ENCODE data around the gene HMGCR.

The HMGCR gene

DNA sequence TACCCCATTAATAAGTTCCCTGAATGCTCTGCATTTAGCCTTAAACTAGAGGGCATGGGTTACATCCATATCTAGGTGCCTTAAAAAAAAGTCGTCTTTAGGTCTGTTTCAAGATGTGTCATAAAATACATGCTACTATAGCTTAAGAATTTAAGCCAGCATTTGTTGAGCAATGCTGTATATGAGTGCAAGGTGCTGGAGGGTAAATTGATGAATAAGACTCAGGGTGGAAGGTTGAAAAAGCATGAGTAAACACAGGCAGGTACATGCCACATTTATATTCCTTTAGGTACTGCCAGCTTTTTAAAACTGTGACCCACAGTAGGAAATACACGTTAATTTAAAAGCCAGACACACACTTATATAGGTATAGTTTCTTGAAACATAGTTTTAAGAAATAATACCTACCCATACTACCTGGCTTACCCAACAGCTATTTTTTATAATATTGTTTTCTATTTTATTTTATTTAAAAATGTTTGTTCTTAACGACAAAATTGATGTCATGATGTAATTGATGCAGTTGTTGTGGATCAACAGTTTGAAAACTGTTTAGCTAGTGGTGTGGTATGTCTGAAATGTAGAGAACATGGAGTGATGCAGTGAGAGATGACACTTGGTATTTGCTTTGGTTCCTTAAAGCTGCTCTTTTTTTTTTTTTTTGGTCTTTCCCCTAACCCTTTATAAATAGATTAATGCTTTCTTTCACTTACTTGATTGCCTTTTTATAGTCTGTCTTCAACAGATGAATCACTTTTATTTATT is 3.9 kb downstream of the HMGCR start:
- no peak for DNase-seq (ENCODE audit: low read depth in 2 of 3, low spot score in 2 of 3)

- DNase-seq (ENCODE audit: low read depth in 2 of 3, low spot score in 2 of 3) = no peak
Observed at GRCh38 chr5:75341934-75342333, 4.9 kb downstream of the HMGCR start.

- no peak for DNase-seq (ENCODE audit: low read depth in 2 of 3, low spot score in 2 of 3)
Observed at GRCh38 chr5:75342836-75343235, 5.8 kb downstream of the HMGCR start.

DNA sequence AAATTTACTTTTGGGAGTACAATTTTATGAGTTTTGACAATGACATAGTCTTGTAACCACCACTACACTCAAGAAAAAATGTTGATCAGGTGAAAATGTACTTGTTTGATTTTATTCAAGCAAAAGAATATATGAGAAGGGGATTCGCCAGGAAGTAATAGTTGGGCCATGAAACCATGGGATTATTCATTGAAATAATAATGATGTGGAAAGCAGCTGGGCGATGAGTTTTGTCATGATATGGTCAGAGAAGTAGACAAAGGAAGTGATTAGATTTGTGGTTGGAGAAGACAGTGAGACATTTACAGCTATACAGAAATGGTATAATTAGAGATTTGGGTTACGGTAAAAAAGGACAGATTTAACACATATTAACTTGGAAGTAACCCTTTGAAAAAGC is 11.2 kb downstream of the HMGCR start:
- DNase-seq (ENCODE audit: low read depth in 2 of 3, low spot score in 2 of 3) = no peak

DNA sequence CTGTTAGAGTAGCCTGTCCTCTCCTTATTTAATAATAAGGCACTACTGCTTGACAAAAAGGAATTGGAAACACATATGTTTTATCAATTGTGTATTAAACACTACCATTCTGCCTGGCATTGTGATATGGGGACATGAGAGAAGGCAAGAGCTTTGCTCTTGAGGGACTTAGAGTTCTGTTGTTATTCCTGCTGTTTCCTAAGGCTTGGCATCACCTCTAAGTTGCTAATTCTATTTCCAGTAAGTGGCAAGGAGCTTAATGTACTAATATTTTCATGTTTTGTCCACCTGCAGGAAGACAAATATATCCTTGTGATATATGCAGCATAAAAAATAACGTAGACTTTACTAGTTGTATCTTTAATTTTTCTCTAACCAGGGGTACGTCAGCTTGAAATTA is 12.6 kb downstream of the HMGCR start:
- no peak for DNase-seq (ENCODE audit: low read depth in 2 of 3, low spot score in 2 of 3)

GRCh38 chr5:75351139-75351926 is 14.3 kb downstream of the HMGCR start:
- DNase-seq (ENCODE audit: low read depth in 2 of 3, low spot score in 2 of 3) = no peak

DNA sequence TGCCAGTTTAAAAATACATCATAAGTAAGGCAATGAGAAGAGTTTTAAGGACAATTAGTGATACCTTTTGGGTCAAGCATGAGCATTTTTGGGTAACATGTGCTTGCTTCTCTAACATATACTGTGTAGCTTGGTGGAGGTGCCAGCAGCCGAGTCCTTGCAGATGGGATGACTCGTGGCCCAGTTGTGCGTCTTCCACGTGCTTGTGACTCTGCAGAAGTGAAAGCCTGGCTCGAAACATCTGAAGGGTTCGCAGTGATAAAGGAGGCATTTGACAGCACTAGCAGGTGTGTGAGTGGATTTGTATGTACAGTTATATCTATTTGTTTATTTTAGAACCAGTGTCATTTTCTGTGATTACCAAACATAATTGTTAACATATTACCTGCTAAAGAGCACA is 18.2 kb downstream of the HMGCR start:
- DNase-seq (ENCODE audit: low read depth in 2 of 3, low spot score in 2 of 3) = no peak

DNA sequence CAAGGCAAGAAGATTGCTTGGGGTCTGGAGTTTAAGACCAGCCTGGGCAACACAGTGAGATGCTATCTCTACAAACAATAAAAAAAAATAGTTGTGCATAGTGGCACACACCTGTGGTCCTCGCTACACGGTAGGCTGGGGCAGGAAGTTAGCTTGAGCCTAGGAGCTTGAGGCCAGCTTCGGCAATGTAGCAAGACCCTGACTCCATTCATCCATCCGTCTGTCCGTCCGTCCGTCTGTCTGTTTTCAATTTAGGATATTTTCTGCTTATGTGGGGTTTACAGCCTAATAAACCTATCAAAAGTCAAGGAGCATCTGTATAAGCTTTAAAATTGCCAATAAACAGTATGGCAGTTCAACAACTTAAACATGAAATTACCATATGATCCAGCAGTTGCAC is 19.7 kb downstream of the HMGCR start:
- DNase-seq (ENCODE audit: low read depth in 2 of 3, low spot score in 2 of 3) = no peak

GRCh38 chr5:75358117-75358516 is 21.1 kb downstream of the HMGCR start:
- no peak for DNase-seq (ENCODE audit: low read depth in 2 of 3, low spot score in 2 of 3)

GRCh38 chr5:75361310-75361709 is 24.3 kb downstream of the HMGCR start:
- no peak for DNase-seq (ENCODE audit: low read depth in 2 of 3, low spot score in 2 of 3)

DNA sequence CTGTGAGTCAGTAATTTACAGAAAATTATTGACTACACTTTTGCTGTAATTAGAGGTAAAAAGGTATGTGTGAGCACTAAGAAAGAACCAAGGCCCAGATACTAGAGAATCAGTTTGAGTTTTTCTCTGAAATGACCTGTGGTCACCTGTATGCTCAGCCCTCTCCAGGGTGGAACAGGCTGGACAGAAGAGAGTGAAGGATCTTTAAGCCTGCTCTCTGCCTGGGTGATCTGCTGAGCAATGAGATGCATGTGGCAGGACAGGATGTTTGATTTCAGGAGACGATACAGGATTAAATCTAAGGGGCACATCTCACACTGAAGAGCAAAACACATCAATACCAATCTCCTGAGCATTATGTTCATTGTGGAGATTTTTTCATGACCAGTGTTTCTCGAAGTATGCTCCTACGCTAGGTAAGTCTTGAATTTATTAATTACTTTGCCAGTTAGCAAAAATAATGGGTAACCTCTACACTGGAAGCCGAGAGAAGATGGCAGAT is 25.5 kb downstream of the HMGCR start:
- DNase-seq (ENCODE audit: low read depth in 2 of 3, low spot score in 2 of 3) = no peak

DNA sequence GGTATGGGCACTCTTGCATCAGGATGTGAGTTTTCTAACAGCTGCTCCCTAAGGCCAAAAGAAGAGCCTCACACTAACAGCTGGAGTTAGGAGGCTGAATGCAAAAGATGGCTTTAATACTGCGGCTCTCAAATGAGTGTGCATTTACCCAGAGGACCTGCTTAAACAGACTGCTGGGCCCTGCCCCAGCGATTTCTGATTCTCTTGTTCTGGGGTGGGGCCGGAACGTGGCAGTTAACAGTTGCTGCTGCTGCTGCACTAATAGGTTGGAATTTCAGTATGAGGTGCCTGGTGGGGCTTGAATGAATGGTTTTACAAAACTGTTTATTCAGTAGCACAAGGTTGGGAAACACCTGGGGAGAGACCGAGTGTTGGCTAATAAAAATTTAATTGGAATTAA is 26.1 kb downstream of the HMGCR start:
- DNase-seq (ENCODE audit: low read depth in 2 of 3, low spot score in 2 of 3) = no peak

GRCh38 chr5:75363726-75364495 is 26.9 kb downstream of the HMGCR start:
- no peak for DNase-seq (ENCODE audit: low read depth in 2 of 3, low spot score in 2 of 3)

DNA sequence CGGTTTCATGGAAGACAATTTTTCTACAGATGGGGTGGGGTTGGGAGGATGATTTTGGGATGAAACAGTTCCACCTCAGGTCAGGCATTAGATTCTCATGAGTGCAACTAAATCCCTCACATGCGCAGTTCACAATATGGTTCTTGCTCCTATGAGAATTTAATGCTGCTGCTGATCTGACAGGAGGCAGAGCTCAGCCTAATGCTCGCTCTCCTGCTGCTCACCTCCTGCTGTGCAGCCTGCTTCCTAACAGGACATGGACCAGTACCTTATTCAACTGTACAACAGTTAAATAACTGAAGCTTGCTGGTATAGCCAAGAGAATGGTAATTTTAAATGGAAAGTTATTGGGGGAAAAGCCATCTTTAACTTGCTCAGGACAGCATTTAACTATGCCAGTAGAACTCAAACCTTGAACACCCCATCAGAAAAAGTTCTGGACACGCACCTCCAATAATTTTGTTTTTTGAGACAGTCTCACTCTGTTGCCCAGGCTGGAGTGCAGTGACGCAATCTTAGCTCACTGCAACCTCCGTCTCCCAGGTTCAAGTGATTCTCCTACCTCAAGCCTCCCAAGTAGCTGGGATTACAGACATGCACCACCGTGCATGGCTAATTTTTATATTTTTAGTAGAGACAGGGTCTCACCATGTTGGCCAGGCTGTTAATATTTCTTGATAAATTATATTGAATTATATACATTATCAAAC is 27.7 kb downstream of the HMGCR start:
- DNase-seq (ENCODE audit: low read depth in 2 of 3, low spot score in 2 of 3) = no peak

DNA sequence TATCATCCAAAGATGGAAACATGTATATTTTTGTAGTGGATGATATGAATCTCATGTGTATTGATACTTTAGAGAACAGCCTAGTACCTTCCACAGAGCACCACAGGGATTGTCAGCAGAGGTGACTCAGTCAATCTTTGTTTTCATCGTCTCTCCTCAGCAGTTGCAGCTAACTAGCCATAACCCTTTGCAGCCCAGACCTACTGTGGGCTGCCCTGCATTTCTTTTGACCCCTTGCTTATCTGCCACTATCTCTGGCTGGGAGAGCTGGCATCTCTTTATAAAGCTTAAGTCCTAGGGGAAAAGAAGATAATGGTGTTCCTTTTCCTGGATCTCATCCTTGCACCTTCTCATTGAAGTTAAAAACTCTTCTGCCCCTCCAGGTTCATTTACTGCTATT is 28.7 kb downstream of the HMGCR start:
- DNase-seq (ENCODE audit: low read depth in 2 of 3, low spot score in 2 of 3) = no peak

- DNase-seq (ENCODE audit: low read depth in 2 of 3, low spot score in 2 of 3) = no peak
Observed at GRCh38 chr5:75366787-75367186, 29.8 kb downstream of the HMGCR start.

DNA sequence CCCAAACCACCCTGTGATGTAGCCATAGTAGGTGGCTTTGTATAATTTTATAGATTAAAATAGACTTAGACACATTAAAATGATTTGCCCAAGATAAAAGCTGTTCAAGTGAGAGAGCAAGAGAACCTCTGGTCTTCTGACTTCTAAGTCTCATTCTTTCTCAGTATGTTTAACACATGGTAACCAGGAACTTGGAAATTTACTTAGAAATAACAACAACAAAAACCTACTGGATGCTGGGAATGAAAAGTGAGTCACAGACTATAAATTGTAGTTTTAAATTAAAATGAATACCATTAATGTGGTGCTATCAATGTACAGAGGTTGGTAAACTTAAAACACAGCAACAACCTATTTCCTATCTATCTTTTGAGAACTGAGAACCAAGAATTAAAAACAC is 30.4 kb downstream of the HMGCR start:
- DNase-seq (ENCODE audit: low read depth in 2 of 3, low spot score in 2 of 3) = no peak

DNA sequence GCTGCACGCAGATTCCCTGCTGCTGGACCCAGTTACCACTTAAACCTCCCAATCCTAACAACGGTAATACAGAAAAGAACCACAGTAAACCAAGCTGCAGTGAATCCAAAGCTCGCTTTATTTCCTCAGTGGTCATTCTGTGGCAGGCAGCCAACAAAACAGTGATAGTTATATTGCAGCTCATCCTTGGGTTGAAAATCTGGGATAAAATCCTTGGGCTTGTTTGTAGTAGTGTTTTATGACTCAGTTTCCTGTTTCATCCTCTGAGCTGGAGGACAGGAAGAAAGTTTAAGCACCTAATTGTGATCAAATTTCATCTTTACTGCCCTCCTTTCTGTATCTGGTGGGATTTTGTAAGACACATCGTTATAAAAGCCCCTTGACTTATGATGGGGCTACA is 31.4 kb downstream of the HMGCR start:
- no peak for DNase-seq (ENCODE audit: low read depth in 2 of 3, low spot score in 2 of 3)

- DNase-seq (ENCODE audit: low read depth in 2 of 3, low spot score in 2 of 3) = no peak
Observed at GRCh38 chr5:75373862-75374261, 36.8 kb downstream of the HMGCR start.

GRCh38 chr5:75374394-75374814 is 37.4 kb downstream of the HMGCR start:
- no peak for DNase-seq (ENCODE audit: low read depth in 2 of 3, low spot score in 2 of 3)

DNA sequence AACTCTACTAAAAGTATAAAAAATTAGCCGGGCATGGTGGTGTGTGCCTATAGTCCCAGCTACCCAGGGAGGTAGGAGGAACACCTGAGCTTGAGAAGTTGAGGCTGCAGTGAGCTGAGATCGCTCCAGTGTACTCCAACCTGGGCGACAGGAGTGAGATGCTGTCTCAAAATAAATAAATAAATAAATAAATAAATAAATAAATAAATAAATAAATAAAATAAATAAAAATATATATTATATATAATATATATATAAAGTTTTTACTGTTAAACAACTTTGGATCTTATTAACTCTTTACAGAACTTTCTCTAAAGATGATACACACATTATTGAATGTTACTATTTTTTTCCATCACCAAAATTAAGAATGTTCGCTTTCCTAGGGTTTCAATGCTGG is 38.4 kb downstream of the HMGCR start:
- no peak for DNase-seq (ENCODE audit: low read depth in 2 of 3, low spot score in 2 of 3)
